IMR-90 (cell line): ENCODE measurements around the gene PRKCA. TPM values are rescaled to one million over a fixed set of nuclear protein-coding genes. Genes with fewer than 3 reads are reported as not detected.

Experiments
- ATAC-seq: fragments of 200-7000 bp; cut with Tn5 transposase; 2 replicates; pipeline ENCODE4 v1.9.1; 2020; ENCODE audit warnings: low read depth, mild to moderate bottlenecking, moderate library complexity
- BruUV-seq: library from RNA; stranded (reverse); fragments of 400-500 nt; replicated peaks from 2 replicates; lab custom pipeline; 2021; lab: Mats Ljungman, UMichigan
- CTCF ChIA-PET: fragments of 300-600 bp; formaldehyde crosslinking; extraction: SDS; loops from one replicate; lab custom pipeline; 2021; ENCODE audit warnings: antibody characterized with exemption; lab: Yijun Ruan, JAX
- POLR2A ChIA-PET: fragments of 300-600 bp; sonication (Branson Sonifier 250); formaldehyde crosslinking; loops from one replicate; lab custom pipeline; 2022; ENCODE audit warnings: antibody characterized with exemption; ENCODE audit not compliant: unreplicated experiment; lab: Charles Lee
- DNase-seq: peaks from one replicate; pipeline ENCODE4 v3.0.0; 2013
- H2AFZ ChIP-seq: replicated peaks from 2 replicates; pipeline ENCODE3; 2013; ENCODE audit warnings: low read length, mild to moderate bottlenecking; ENCODE audit not compliant: poor library complexity
- H2AK5ac ChIP-seq: 2 replicates; pipeline ENCODE4 v1.6.1; 2013; ENCODE audit warnings: low read depth, low read length, inconsistent platforms
- H2AK9ac ChIP-seq: replicated peaks from 2 replicates; pipeline ENCODE3; 2013; ENCODE audit warnings: mild to moderate bottlenecking, low read depth, low read length, moderate library complexity; ENCODE audit not compliant: poor library complexity
- H2BK120ac ChIP-seq: 2 replicates; pipeline ENCODE4 v1.6.1; 2013; ENCODE audit warnings: low read depth, low read length, inconsistent platforms
- H2BK15ac ChIP-seq: 3 replicates; pipeline ENCODE4 v1.6.1; 2013; ENCODE audit warnings: low read depth, low read length, inconsistent platforms
- H2BK20ac ChIP-seq: 2 replicates; pipeline ENCODE4 v1.6.1; 2013; ENCODE audit warnings: low read depth, mild to moderate bottlenecking, inconsistent platforms, low read length, moderate library complexity
- H2BK5ac ChIP-seq: 2 replicates; pipeline ENCODE4 v1.6.1; 2013; ENCODE audit warnings: mild to moderate bottlenecking, low read depth, low read length, inconsistent platforms; ENCODE audit not compliant: poor library complexity, severe bottlenecking
- H3K14ac ChIP-seq: replicated peaks from 2 replicates; pipeline ENCODE4 v1.6.1; 2013; ENCODE audit warnings: low read depth, low read length, inconsistent platforms
- H3K18ac ChIP-seq: 2 replicates; pipeline ENCODE4 v1.6.1; 2013; ENCODE audit warnings: low read depth, low read length, control low read depth
- H3K23ac ChIP-seq: 2 replicates; pipeline ENCODE4 v1.6.1; 2013; ENCODE audit warnings: low read depth, low read length, inconsistent platforms
- H3K27ac ChIP-seq: 2 replicates; pipeline ENCODE4 v1.5.1; 2013; ENCODE audit warnings: mild to moderate bottlenecking, control low read depth, low read length; ENCODE audit not compliant: insufficient read depth
- H3K27me3 ChIP-seq: 2 replicates; pipeline ENCODE4 v1.6.1; 2013; ENCODE audit warnings: low read length; ENCODE audit not compliant: control insufficient read depth, insufficient read depth
- H3K36me3 ChIP-seq: 2 replicates; pipeline ENCODE4 v1.6.1; 2013; ENCODE audit warnings: low read length, mixed read lengths; ENCODE audit not compliant: control insufficient read depth, insufficient read depth
- H3K4ac ChIP-seq: 2 replicates; pipeline ENCODE4 v1.6.1; 2013; ENCODE audit warnings: low read depth, low read length, inconsistent platforms
- H3K4me1 ChIP-seq: 2 replicates; pipeline ENCODE4 v1.6.1; 2013; ENCODE audit warnings: low read length, mixed read lengths; ENCODE audit not compliant: control insufficient read depth, insufficient read depth
- H3K4me2 ChIP-seq: 2 replicates; pipeline ENCODE4 v1.6.1; 2013; ENCODE audit warnings: low read depth, mild to moderate bottlenecking, control low read depth, low read length, moderate library complexity
- H3K4me3 ChIP-seq: 2 replicates; pipeline ENCODE4 v1.5.1; 2013; ENCODE audit warnings: low read depth, mild to moderate bottlenecking, control low read depth, low read length, moderate library complexity; ENCODE audit not compliant: insufficient read depth
- H3K56ac ChIP-seq: 2 replicates; pipeline ENCODE4 v1.6.1; 2013; ENCODE audit warnings: low read length, inconsistent platforms; ENCODE audit not compliant: insufficient read depth; ENCODE audit errors: extremely low read depth
- H3K79me1 ChIP-seq, 2 experiments: 2 replicates each; pipeline ENCODE4 v1.6.1; 2013; ENCODE audit warnings: low read length in 2 of 2, inconsistent platforms in 1 of 2, low read depth in 1 of 2
- H3K9ac ChIP-seq: 2 replicates; pipeline ENCODE4 v1.6.1; 2013; ENCODE audit warnings: low read depth, low read length, control low read depth
- H3K9me1 ChIP-seq: 2 replicates; pipeline ENCODE4 v1.6.1; 2013; ENCODE audit warnings: low read length, inconsistent platforms; ENCODE audit not compliant: insufficient read depth
- H3K9me3 ChIP-seq: 2 replicates; pipeline ENCODE4 v1.6.1; 2013; ENCODE audit warnings: low read length; ENCODE audit not compliant: control insufficient read depth, insufficient read depth
- H4K20me1 ChIP-seq: 2 replicates; pipeline ENCODE4 v1.6.1; 2013; ENCODE audit warnings: low read length, inconsistent platforms; ENCODE audit not compliant: insufficient read depth
- H4K5ac ChIP-seq: 2 replicates; pipeline ENCODE4 v1.6.1; 2013; ENCODE audit warnings: mild to moderate bottlenecking, low read depth, low read length, control low read depth
- H4K8ac ChIP-seq, 2 experiments: 2 replicates each; pipeline ENCODE4 v1.6.1; 2013; ENCODE audit warnings: low read depth in 2 of 2, low read length in 2 of 2, control low read depth in 1 of 2, inconsistent platforms in 1 of 2
- H4K91ac ChIP-seq: 2 replicates; pipeline ENCODE4 v1.6.1; 2013; ENCODE audit warnings: low read depth, low read length, inconsistent platforms; ENCODE audit not compliant: insufficient read depth
- CHD1 ChIP-seq: IDR thresholded peaks from 2 replicates; pipeline ENCODE4 v1.6.1; 2012; ENCODE audit warnings: low read depth, low read length, improper control_type of control experiment
- FOS ChIP-seq: fragments of 150-350 bp; IDR thresholded peaks from 2 replicates; pipeline ENCODE4 v1.6.1; 2016; ENCODE audit warnings: low read depth, low read length
- MAFK ChIP-seq: IDR thresholded peaks from 2 replicates; pipeline ENCODE4 v1.6.1; 2012; ENCODE audit warnings: low read depth, low read length, improper control_type of control experiment
- MXI1 ChIP-seq: IDR thresholded peaks from 2 replicates; pipeline ENCODE4 v1.6.1; 2012; ENCODE audit warnings: low read depth, mild to moderate bottlenecking, low read length, moderate library complexity, borderline replicate concordance
- NFE2L2 ChIP-seq: fragments of 150-350 bp; IDR thresholded peaks from 2 replicates; pipeline ENCODE4 v1.6.1; 2016; ENCODE audit warnings: low read depth, mild to moderate bottlenecking, low read length
- WGBS, 2 experiments: methylation state at CpG; one replicate each; pipeline versions ENCODE4 v1.1.5 to v1.1.7; 2013; ENCODE audit warnings: missing lambda C conversion rate in 2 of 2; ENCODE audit not compliant: insufficient read length in 1 of 2; ENCODE audit errors: extremely low coverage in 2 of 2; 5-methylcytosine and 5-hydroxymethylcytosine counted together
- dilution Hi-C: fragments of 300-500 bp; cut with HindIII; formaldehyde crosslinking; loops from one replicate; pipeline ENCODE4 v1.14.3; 2018; ENCODE audit warnings: low sequenced_read_pairs; ENCODE audit not compliant: unreplicated experiment
- in situ Hi-C: fragments of 300-500 bp; cut with MboI; formaldehyde crosslinking; loops from 3 replicates; pipeline ENCODE4 v1.14.3; 2019; ENCODE audit warnings: low sequenced_read_pairs, inconsistent platforms, mixed read lengths
- intact Hi-C: fragments of 100-400 bp; cut with micrococcal nuclease; formaldehyde crosslinking; loops from 2 replicates; pipeline ENCODE4 v1.10.0; 2022
- polyA plus RNA-seq, 3 experiments: library from polyadenylated mRNA; depleted of rRNA; stranded (reverse); fragments of >200 nt; gene quantifications; 2 replicates each; pipeline ENCODE4 v1.2.3, GENCODE V29; 2012; ENCODE audit warnings: low replicate concordance in 1 of 3
- total RNA-seq: library from RNA; depleted of rRNA; stranded (reverse); fragments of >200 nt; gene quantifications from 2 replicates; pipeline ENCODE4 v1.2.3, GENCODE V29; 2012

PRKCA gene
- total and polyA plus RNA-seq, 2 of the 4 experiments (the other 2 are of a cell fraction) = 31.0 to 46.0 TPM

DNA sequence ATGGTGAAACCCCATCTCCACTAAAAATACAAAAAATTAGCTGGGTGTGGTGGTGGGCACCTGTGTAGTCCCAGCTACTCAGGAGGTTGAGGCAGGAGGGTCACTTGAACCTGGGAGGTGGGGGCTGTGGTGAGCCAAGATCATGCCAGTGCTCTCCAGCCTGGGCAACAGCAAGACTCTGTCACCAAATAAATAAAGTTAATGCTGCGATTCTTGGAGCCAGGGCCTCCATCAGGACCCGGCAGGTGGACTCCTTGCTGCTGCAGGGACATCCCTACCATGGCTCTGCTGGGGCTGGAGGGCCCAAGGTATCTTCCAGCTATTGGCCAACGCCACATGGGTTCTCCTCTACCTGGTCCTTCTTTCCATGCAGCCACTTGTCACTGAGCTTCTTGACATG is 450.0 kb downstream of the PRKCA start:
- Histone ChIP-seq H2BK15ac (no peak overlapping the region), H3K4ac (no peak overlapping the region), H3K36me3 (peaks cover 40% of the 10 kb centered on the region), H3K79me1 (peaks cover 0 to 6% of the 10 kb centered on the region in 2 experiments; a peak in 2 of 4 replicates), H4K91ac (no peak overlapping the region), H3K27ac (no peak overlapping the region), H3K23ac (no peak overlapping the region), H2BK5ac (no peak overlapping the region), H3K14ac (no peak overlapping the region), H3K27me3 (no peaks in the 10 kb centered on the region), H3K4me1 (no peaks in the 10 kb centered on the region), H4K8ac (no peak overlapping the region), H2BK20ac (no peak overlapping the region), H2AK9ac (no peak overlapping the region), H3K9ac (no peak overlapping the region), H3K18ac (no peak overlapping the region), H3K4me3 (no peak overlapping the region), H3K56ac (no peak overlapping the region), H4K5ac (no peak overlapping the region), H2BK120ac (no peak overlapping the region), H3K9me3 (no peaks in the 10 kb centered on the region), H2AK5ac (no peak overlapping the region), H3K4me2 (no peak overlapping the region), H3K9me1 (peaks cover 7% of the 10 kb centered on the region; the same call in 1 of the 2 replicates), H2AFZ (no peak overlapping the region), H4K20me1 (no peaks in the 10 kb centered on the region)
- 78% methylated on average over 3 of the region's 3 CpGs; no CpG with 5 or more reads in 1 of the 2 experiments for WGBS, 2 experiments
- no TSS peak for BruUV-seq
- POLR2A ChIA-PET = no interaction called here
- CTCF ChIA-PET = no interaction called here
- dilution Hi-C loops (no loop called here), in situ Hi-C loops (no loop called here), intact Hi-C loops (no loop called here)
- no peak for TF ChIP-seq FOS
- TF ChIP-seq MAFK = no peak
- TF ChIP-seq CHD1 = no peak
- TF ChIP-seq NFE2L2 = no peak
- TF ChIP-seq MXI1 = no peak
- DNase-seq (no peak), ATAC-seq (no peak)
